SK-N-MC (cell line): ENCODE measurements around the gene TTC7B.

Source experiments
- DNase-seq: peaks from one replicate; pipeline ENCODE4 v3.0.0-alpha.2; 2011; ENCODE audit warnings: low read depth, low spot score
- H3K27ac ChIP-seq: fragments of 200-600 bp; sonication (generic); 2 replicates; pipeline ENCODE4 v1.5.1; 2016; ENCODE audit warnings: mixed run types
- H3K36me3 ChIP-seq: fragments of 200-600 bp; sonication (generic); 2 replicates; pipeline ENCODE4 v1.6.1; 2017; ENCODE audit warnings: antibody characterized with exemption, low read length, mixed read lengths; ENCODE audit not compliant: insufficient read depth
- H3K4me3 ChIP-seq: fragments of 200-600 bp; sonication (generic); 2 replicates; pipeline ENCODE4 v1.5.1; 2016
- H3K9ac ChIP-seq: fragments of 200-600 bp; sonication (generic); 2 replicates; pipeline ENCODE4 v1.8.0; 2017; ENCODE audit warnings: mixed run types, mixed read lengths; ENCODE audit not compliant: insufficient read length
- H3K9me3 ChIP-seq: fragments of 200-600 bp; sonication (generic); 2 replicates; pipeline ENCODE4 v1.6.1; 2017; ENCODE audit warnings: low read depth, mild to moderate bottlenecking, antibody characterized with exemption, low read length, moderate library complexity, mixed read lengths
- EZH2 ChIP-seq: fragments of 200-600 bp; sonication (generic); IDR thresholded peaks from one replicate; pipeline ENCODE4 v1.6.1; 2017; ENCODE audit warnings: antibody characterized with exemption
- FOXP2 ChIP-seq: optimal IDR thresholded peaks from 2 replicates; pipeline ENCODE3; 2011; ENCODE audit warnings: mild to moderate bottlenecking, moderate library complexity; ENCODE audit not compliant: insufficient read depth; ENCODE audit errors: extremely low read length, control extremely low read depth
- POLR2AphosphoS5 ChIP-seq: IDR thresholded peaks from 2 replicates; pipeline ENCODE4 v1.6.1; 2012; ENCODE audit warnings: mild to moderate bottlenecking, low read depth, low read length, borderline replicate concordance

TTC7B gene

GRCh38 chr14:90511795-90512328 is 304.4 kb downstream of the TTC7B start:
- TF ChIP-seq EZH2 (no peak), POLR2AphosphoS5 (no peak), FOXP2 (no peak)
- Histone ChIP-seq H3K27ac (no peak overlapping the region), H3K4me3 (no peak overlapping the region), H3K9ac (no peak overlapping the region), H3K36me3 (no peaks in the 10 kb centered on the region), H3K9me3 (no peaks in the 10 kb centered on the region)
- DNase-seq, result no peak

- no peak overlapping the region for H3K27ac ChIP-seq
Observed at GRCh38 chr14:90511252-90511651, 305.0 kb downstream of the TTC7B start.

GRCh38 chr14:90510159-90510558 is 306.1 kb downstream of the TTC7B start:
- no peak overlapping the region for H3K9ac ChIP-seq
- H3K9me3 ChIP-seq, result no peaks in the 10 kb centered on the region
- no peak for DNase-seq
- no peak for TF ChIP-seq POLR2AphosphoS5
- no peak for TF ChIP-seq FOXP2
- TF ChIP-seq EZH2, result no peak
- no peak overlapping the region for H3K4me3 ChIP-seq
- H3K36me3 ChIP-seq, result no peaks in the 10 kb centered on the region
- no peak overlapping the region for H3K27ac ChIP-seq

More at GRCh38 chr14:90511252-90511651, 305.0 kb downstream of the TTC7B start:
- Histone ChIP-seq H3K4me3 (no peak overlapping the region), H3K9me3 (no peaks in the 10 kb centered on the region), H3K9ac (no peak overlapping the region), H3K36me3 (no peaks in the 10 kb centered on the region)
- no peak for DNase-seq
- TF ChIP-seq EZH2, result no peak
- no peak for TF ChIP-seq POLR2AphosphoS5
- TF ChIP-seq FOXP2, result no peak

DNA sequence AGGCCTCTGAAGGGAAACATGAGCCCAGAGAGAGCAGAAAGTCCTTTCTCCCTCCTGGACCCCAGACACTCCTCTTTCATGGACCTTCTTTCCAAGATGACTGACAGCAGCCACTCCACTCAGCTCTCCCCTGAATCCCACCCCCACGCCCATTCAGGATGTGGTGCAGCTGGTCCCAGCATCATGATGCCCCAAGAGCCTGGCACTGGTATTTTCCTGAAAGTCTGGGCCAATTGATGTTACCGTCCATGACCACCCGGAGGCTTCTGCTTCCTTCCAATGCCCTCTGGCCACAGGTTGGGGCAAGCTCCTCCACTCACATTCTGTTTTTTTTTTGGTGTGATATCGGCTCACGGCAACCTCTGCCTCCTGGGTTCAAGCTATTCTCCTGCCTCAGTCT is 306.8 kb downstream of the TTC7B start:
- Histone ChIP-seq H3K36me3 (no peaks in the 10 kb centered on the region), H3K4me3 (no peak overlapping the region), H3K27ac (no peak overlapping the region), H3K9ac (no peak overlapping the region), H3K9me3 (no peaks in the 10 kb centered on the region)
- DNase-seq, result no peak
- TF ChIP-seq EZH2, result no peak
- TF ChIP-seq FOXP2, result no peak
- TF ChIP-seq POLR2AphosphoS5, result no peak

GRCh38 chr14:90508536-90509254 is 307.5 kb downstream of the TTC7B start:
- Histone ChIP-seq H3K9ac (no peak overlapping the region), H3K36me3 (no peaks in the 10 kb centered on the region), H3K9me3 (no peaks in the 10 kb centered on the region), H3K27ac (no peak overlapping the region), H3K4me3 (no peak overlapping the region)
- TF ChIP-seq FOXP2, result no peak
- no peak for TF ChIP-seq EZH2
- TF ChIP-seq POLR2AphosphoS5, result no peak
- DNase-seq, result no peak

DNA sequence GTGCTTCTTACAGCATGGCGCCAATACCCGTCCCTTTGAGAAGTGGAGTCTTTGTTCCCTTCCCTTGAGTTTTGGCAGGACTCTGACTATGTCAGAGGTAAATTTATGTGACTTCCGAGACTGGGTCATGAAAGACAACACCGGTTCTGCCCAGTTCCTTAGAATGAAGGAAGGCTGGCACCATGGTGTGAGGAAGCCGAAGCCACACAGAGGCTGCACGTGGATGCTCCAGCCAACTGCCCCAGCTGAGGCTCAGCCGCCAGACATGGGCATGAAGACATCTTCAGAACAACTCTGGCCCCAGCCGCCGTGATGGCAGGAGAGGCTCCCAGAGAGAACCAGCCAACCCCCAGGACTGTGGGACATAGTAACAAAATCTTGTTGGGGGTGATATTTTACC is 308.2 kb downstream of the TTC7B start:
- TF ChIP-seq POLR2AphosphoS5 (no peak), EZH2 (no peak), FOXP2 (no peak)
- Histone ChIP-seq H3K27ac (no peak overlapping the region), H3K9ac (no peak overlapping the region), H3K9me3 (no peaks in the 10 kb centered on the region), H3K36me3 (no peaks in the 10 kb centered on the region), H3K4me3 (no peak overlapping the region)
- no peak for DNase-seq

DNA sequence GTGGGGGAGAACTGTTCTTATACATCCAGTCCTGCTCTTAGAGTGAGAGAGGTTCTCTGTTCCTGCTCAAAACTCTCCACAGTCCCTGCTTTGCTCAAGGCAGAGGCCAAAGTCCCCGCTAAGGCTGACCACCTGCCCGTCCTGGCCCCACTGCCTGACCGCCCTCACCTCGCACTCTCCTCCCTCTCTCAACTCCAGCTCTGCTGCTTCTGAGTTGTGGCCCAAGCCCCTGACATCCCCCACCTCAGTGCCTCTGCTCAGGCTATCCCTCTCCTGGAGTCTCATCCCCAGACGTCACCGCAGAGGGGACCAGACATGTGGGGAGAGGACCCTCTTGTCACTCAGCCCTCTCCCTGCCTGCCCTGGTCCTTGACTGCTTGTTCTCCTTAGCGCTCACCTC is 308.8 kb downstream of the TTC7B start:
- Histone ChIP-seq H3K9ac (no peak overlapping the region), H3K9me3 (no peaks in the 10 kb centered on the region), H3K27ac (no peak overlapping the region), H3K4me3 (no peak overlapping the region), H3K36me3 (no peaks in the 10 kb centered on the region)
- DNase-seq, result no peak
- no peak for TF ChIP-seq EZH2
- no peak for TF ChIP-seq POLR2AphosphoS5
- no peak for TF ChIP-seq FOXP2

DNA sequence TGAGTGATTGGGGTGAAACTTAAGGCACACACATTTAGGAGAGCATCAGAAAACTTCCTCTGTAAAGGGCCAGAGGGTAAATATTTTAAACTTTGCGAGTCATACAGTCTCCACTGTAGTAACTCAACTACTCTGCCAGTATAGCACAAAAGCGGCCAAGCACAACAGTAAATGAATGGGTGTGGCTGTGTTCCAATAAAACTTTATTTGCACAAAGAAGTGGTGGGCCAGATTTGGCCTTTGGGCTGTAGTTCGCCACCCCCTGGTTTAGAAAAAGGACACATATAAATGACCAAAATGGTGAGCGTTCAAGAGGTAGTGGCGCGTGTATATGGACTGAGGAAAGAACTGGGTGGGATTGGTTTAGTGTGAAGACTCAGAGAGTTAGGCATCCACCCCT is 309.5 kb downstream of the TTC7B start:
- TF ChIP-seq POLR2AphosphoS5 (no peak), EZH2 (no peak), FOXP2 (no peak)
- Histone ChIP-seq H3K4me3 (no peak overlapping the region), H3K27ac (no peak overlapping the region), H3K36me3 (no peaks in the 10 kb centered on the region), H3K9ac (no peak overlapping the region), H3K9me3 (no peaks in the 10 kb centered on the region)
- no peak for DNase-seq

- H3K36me3 ChIP-seq, result no peaks in the 10 kb centered on the region
- no peak overlapping the region for H3K27ac ChIP-seq
- H3K9ac ChIP-seq, result no peak overlapping the region
- no peak for TF ChIP-seq EZH2
- no peak for TF ChIP-seq FOXP2
- TF ChIP-seq POLR2AphosphoS5, result no peak
- no peaks in the 10 kb centered on the region for H3K9me3 ChIP-seq
- DNase-seq, result no peak
- H3K4me3 ChIP-seq, result no peak overlapping the region
Observed at GRCh38 chr14:90505531-90505930, 310.7 kb downstream of the TTC7B start.
